WTC11 (cell line): ENCODE measurements around the gene MMP3.

Source experiments
- MXD4 ChIP-seq: fragments of 250-450 bp; sonication (Bioruptor Pico); IDR thresholded peaks from 2 replicates; pipeline ENCODE4 v1.8.0; 2021; ENCODE audit warnings: mild to moderate bottlenecking, moderate library complexity, borderline replicate concordance
- TEAD1 ChIP-seq: sonication (generic); formaldehyde crosslinking; IDR thresholded peaks from 2 replicates; pipeline ENCODE4 v1.8.0; 2022; ENCODE audit warnings: mild to moderate bottlenecking, missing genetic modification reagents
- ZNF138 ChIP-seq: sonication (generic); formaldehyde crosslinking; conservative IDR thresholded peaks from 2 replicates; pipeline ENCODE4 v1.8.1; 2022; ENCODE audit warnings: mild to moderate bottlenecking, moderate library complexity, missing genetic modification reagents
- TF ChIP-seq, protein P1 (sequence below): fragments of 200-600 bp; IDR thresholded peaks from 2 replicates; pipeline ENCODE4 v1.8.0; 2022; ENCODE audit warnings: antibody characterized with exemption

DNA sequence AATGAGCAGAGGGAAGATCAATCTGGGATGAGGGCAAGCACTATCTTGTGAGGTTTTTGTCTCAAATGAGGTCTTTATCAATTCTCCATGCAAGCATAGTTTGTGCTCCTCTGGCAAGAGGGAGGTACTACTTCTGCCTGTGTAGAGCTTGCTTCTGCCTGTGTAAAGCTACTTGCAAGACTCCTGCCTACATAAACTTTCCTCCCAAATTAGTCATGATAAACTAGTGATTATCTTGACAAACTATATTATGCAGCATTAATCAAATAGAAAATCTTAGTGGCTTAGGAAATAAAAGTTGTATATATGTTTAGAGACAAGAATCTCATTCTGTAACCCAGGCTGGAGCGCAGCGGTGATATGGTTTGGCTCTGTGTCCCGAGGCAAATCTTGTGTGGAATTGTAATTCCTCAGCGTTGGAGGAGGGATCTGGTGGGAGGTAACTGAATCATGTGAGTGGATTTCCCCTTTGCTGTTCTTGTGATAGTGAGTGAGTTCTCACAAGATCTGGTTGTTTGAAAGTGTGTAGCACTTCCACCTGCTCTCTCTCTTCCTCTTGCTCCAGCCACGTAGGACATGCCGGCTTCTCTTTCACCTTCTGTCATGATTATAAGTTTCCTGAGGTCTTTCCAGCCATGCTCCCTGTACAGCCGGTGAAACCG, 54.9 kb downstream of the MMP3 start:
- TF ChIP-seq, protein P1, sequence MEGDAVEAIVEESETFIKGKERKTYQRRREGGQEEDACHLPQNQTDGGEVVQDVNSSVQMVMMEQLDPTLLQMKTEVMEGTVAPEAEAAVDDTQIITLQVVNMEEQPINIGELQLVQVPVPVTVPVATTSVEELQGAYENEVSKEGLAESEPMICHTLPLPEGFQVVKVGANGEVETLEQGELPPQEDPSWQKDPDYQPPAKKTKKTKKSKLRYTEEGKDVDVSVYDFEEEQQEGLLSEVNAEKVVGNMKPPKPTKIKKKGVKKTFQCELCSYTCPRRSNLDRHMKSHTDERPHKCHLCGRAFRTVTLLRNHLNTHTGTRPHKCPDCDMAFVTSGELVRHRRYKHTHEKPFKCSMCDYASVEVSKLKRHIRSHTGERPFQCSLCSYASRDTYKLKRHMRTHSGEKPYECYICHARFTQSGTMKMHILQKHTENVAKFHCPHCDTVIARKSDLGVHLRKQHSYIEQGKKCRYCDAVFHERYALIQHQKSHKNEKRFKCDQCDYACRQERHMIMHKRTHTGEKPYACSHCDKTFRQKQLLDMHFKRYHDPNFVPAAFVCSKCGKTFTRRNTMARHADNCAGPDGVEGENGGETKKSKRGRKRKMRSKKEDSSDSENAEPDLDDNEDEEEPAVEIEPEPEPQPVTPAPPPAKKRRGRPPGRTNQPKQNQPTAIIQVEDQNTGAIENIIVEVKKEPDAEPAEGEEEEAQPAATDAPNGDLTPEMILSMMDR, result no peak
- TF ChIP-seq ZNF138 (no peak), TEAD1 (CRISPR knock-in tag) (no peak), MXD4 (CRISPR knock-in tag) (no peak)
